Neural progenitor cell (in vitro differentiated cells): ENCODE results near the gene MYRFL.

Experiments used
- EZH2 ChIP-seq: fragments of 200-600 bp; sonication (generic); IDR thresholded peaks from 2 replicates; pipeline ENCODE4 v1.6.1; 2017; ENCODE audit warnings: antibody characterized with exemption, mild to moderate bottlenecking, moderate library complexity
- EZH2phosphoT487 ChIP-seq: fragments of 200-600 bp; sonication (generic); IDR thresholded peaks from 2 replicates; pipeline ENCODE4 v1.6.1; 2017; ENCODE audit warnings: antibody characterized with exemption
- TF ChIP-seq, protein P1 (sequence below): fragments of 200-600 bp; sonication (generic); IDR thresholded peaks from 2 replicates; pipeline ENCODE4 v1.5.1; 2017; ENCODE audit warnings: antibody characterized with exemption, mild to moderate bottlenecking

DNA sequence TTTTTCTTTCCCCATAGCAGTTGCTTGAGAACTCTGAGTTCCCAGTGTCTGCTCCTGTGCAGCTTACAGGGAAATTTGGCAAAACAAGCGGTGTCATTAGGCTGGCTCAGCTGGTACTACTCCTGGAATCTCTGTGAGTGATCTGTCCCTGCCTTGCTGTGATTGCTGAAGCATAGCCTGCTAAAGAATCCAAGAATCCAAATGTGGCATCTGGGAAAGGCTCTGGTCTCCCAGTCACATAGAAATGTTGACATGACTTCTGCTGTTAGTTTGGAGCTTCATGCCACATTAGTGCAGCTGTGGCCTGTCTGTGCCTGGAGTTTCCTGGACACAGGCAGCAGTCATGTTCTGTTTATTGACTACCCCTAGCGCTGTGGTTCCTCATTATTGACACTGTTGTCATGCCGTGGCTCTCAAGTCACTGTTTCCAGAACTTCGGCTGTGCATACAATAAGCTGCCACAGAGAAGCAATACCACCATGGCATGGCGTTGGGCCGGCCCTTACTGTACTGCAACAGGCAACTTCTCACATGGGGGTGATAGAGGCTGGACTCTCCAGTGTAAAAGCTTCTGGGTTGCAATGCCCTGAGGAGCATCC is 166.8 kb downstream of the MYRFL start:
- TF ChIP-seq, protein P1, sequence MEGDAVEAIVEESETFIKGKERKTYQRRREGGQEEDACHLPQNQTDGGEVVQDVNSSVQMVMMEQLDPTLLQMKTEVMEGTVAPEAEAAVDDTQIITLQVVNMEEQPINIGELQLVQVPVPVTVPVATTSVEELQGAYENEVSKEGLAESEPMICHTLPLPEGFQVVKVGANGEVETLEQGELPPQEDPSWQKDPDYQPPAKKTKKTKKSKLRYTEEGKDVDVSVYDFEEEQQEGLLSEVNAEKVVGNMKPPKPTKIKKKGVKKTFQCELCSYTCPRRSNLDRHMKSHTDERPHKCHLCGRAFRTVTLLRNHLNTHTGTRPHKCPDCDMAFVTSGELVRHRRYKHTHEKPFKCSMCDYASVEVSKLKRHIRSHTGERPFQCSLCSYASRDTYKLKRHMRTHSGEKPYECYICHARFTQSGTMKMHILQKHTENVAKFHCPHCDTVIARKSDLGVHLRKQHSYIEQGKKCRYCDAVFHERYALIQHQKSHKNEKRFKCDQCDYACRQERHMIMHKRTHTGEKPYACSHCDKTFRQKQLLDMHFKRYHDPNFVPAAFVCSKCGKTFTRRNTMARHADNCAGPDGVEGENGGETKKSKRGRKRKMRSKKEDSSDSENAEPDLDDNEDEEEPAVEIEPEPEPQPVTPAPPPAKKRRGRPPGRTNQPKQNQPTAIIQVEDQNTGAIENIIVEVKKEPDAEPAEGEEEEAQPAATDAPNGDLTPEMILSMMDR, result no peak
- TF ChIP-seq EZH2phosphoT487, result no peak
- no peak for TF ChIP-seq EZH2
